DOHH2 (cell line): Measurements from ENCODE around the gene INF2.

ENCODE experiments used
- H3F3A ChIP-seq: fragments of 200-600 bp; sonication (generic), shearing (Covaris generic); 2 replicates; pipeline ENCODE4 v1.6.0; 2016; ENCODE audit warnings: antibody characterized with exemption, mild to moderate bottlenecking; ENCODE audit not compliant: control insufficient read depth, insufficient read depth
- H3K27ac ChIP-seq: fragments of 200-600 bp; sonication (generic); 2 replicates; pipeline ENCODE4 v1.5.1; 2014; ENCODE audit warnings: low read depth, mild to moderate bottlenecking, low read length, moderate library complexity
- H3K27me3 ChIP-seq: fragments of 200-600 bp; sonication (generic); 2 replicates; pipeline ENCODE4 v1.6.1; 2014; ENCODE audit warnings: mild to moderate bottlenecking, low read length, mixed read lengths; ENCODE audit not compliant: control insufficient read depth
- H3K36me3 ChIP-seq: fragments of 200-600 bp; sonication (generic); 2 replicates; pipeline ENCODE4 v1.6.1; 2014; ENCODE audit warnings: mild to moderate bottlenecking, low read length, moderate library complexity, mixed read lengths; ENCODE audit not compliant: control insufficient read depth
- H3K4me1 ChIP-seq: fragments of 200-600 bp; sonication (generic); 2 replicates; pipeline ENCODE4 v1.6.1; 2014; ENCODE audit warnings: mild to moderate bottlenecking, low read length, mixed read lengths; ENCODE audit not compliant: control insufficient read depth
- H3K4me2 ChIP-seq: fragments of 200-600 bp; sonication (generic); 2 replicates; pipeline ENCODE4 v1.6.0; 2014; ENCODE audit warnings: mild to moderate bottlenecking, low read length, moderate library complexity
- H3K4me3 ChIP-seq: fragments of 200-600 bp; sonication (generic); 2 replicates; pipeline ENCODE4 v1.5.1; 2014; ENCODE audit warnings: mild to moderate bottlenecking, low read length, mixed read lengths
- H3K79me2 ChIP-seq: fragments of 200-600 bp; sonication (generic); 2 replicates; pipeline ENCODE4 v1.6.1; 2014; ENCODE audit warnings: mild to moderate bottlenecking, low read length, mixed read lengths; ENCODE audit not compliant: control insufficient read depth
- H3K9me2 ChIP-seq: fragments of 200-600 bp; sonication (generic); replicated peaks from 2 replicates; pipeline ENCODE4 v1.6.1; 2014; ENCODE audit warnings: mild to moderate bottlenecking, low read length, mixed read lengths; ENCODE audit not compliant: control insufficient read depth
- H3K9me3 ChIP-seq: fragments of 200-600 bp; sonication (generic); 2 replicates; pipeline ENCODE4 v1.6.1; 2014; ENCODE audit warnings: antibody characterized with exemption, low read length, mixed read lengths; ENCODE audit not compliant: control insufficient read depth, insufficient read depth
- H4K20me1 ChIP-seq: fragments of 200-600 bp; sonication (generic); 2 replicates; pipeline ENCODE4 v1.6.0; 2014; ENCODE audit warnings: low read depth, mild to moderate bottlenecking, antibody characterized with exemption, low read length, moderate library complexity; ENCODE audit not compliant: control insufficient read depth, insufficient read depth
- EZH2phosphoT487 ChIP-seq: fragments of 200-600 bp; sonication (generic); IDR thresholded peaks from 2 replicates; pipeline ENCODE4 v1.6.1; 2017; ENCODE audit warnings: borderline replicate concordance, mild to moderate bottlenecking, antibody characterized with exemption, low read length, moderate library complexity, mixed read lengths
- TF ChIP-seq, protein P1 (sequence below): fragments of 200-600 bp; sonication (generic); IDR thresholded peaks from one replicate; pipeline ENCODE4 v1.5.1; 2014; ENCODE audit warnings: antibody characterized with exemption, mild to moderate bottlenecking, low read depth, low read length; ENCODE audit not compliant: poor library complexity, severe bottlenecking

INF2 gene

DNA sequence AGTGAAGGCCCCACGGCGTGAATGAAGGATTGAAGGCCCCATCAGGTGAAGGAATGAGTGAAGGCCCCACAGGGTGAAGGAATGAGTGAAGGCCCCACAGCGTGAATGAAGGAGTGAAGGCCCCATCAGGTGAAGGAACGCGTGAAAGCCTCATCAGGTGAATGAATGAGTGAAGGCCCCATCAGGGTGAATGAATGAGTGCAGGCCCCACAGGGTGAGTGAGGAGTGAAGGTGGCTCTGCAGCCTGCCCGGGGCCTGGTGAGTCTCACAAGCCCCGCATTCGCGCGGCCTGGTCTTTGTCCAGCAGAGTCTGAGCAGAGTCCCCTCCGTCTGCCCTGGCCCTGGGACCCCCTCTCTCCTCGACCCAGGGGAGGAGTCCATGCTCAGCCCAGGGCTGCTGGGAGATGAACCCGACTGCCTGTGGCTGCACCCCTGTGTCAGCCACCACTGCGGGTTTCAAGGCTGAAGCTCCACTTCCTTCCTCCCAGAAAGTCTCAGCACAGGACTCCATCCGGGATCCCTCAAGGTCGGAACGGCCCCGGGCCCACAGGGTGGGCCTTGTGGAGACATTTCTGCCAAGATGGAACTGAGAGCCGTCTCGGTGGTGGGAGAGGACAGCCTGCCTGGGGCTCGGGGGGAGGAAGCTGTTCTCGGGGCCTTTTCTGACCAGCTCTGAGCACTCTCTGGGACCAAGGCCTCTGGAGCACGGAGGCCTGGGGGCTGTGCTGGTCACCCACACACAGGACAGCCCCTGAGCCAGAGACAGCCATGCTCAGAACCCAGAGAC lies 47.5 kb upstream of the INF2 start:
- Histone ChIP-seq H4K20me1 (no peaks in the 10 kb centered on the region), H3K79me2 (no peaks in the 10 kb centered on the region), H3K27ac (no peak overlapping the region)

DNA sequence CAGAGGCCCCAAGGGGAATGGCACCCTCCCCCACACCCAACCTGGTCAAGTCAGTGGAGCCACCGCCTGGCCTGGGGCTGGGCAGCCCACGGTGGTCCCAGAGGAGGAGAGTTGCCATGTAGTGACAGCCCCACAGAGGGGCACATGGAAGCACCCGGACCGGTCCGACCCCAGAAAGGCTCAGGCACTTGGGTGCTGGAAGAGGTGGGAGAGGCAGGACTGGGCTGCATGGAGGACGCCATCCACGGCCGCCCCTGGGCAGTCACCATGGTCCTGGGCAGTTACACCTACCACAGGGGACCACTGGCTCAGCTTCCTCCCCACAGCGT lies 46.9 kb upstream of the INF2 start:
- Histone ChIP-seq H3K79me2 (no peaks in the 10 kb centered on the region), H3K36me3 (no peaks in the 10 kb centered on the region), H3K27me3 (no peaks in the 10 kb centered on the region), H3K4me2 (no peak overlapping the region), H3K4me3 (no peak overlapping the region), H3K4me1 (peaks cover 4% of the 10 kb centered on the region), H4K20me1 (no peaks in the 10 kb centered on the region), H3K9me3 (no peaks in the 10 kb centered on the region), H3F3A (peaks cover 4% of the 10 kb centered on the region; the same call in 1 of the 2 replicates), H3K27ac (no peak overlapping the region), H3K9me2 (no peaks in the 10 kb centered on the region)
- no peak for TF ChIP-seq EZH2phosphoT487
- TF ChIP-seq, protein P1, sequence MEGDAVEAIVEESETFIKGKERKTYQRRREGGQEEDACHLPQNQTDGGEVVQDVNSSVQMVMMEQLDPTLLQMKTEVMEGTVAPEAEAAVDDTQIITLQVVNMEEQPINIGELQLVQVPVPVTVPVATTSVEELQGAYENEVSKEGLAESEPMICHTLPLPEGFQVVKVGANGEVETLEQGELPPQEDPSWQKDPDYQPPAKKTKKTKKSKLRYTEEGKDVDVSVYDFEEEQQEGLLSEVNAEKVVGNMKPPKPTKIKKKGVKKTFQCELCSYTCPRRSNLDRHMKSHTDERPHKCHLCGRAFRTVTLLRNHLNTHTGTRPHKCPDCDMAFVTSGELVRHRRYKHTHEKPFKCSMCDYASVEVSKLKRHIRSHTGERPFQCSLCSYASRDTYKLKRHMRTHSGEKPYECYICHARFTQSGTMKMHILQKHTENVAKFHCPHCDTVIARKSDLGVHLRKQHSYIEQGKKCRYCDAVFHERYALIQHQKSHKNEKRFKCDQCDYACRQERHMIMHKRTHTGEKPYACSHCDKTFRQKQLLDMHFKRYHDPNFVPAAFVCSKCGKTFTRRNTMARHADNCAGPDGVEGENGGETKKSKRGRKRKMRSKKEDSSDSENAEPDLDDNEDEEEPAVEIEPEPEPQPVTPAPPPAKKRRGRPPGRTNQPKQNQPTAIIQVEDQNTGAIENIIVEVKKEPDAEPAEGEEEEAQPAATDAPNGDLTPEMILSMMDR, result no peak

More for the DNA sequence above, 47.5 kb upstream of the INF2 start:
- no peak overlapping the region for H3K4me3 ChIP-seq
- no peaks in the 10 kb centered on the region for H3K9me3 ChIP-seq
- H3K4me1 ChIP-seq, result no peaks in the 10 kb centered on the region
- no peaks in the 10 kb centered on the region for H3K36me3 ChIP-seq
- H3F3A ChIP-seq, result no peaks in the 10 kb centered on the region
- no peaks in the 10 kb centered on the region for H3K27me3 ChIP-seq
- H3K9me2 ChIP-seq, result no peaks in the 10 kb centered on the region
- TF ChIP-seq, protein P1, result no peak
- TF ChIP-seq EZH2phosphoT487, result no peak
- no peak overlapping the region for H3K4me2 ChIP-seq

DNA sequence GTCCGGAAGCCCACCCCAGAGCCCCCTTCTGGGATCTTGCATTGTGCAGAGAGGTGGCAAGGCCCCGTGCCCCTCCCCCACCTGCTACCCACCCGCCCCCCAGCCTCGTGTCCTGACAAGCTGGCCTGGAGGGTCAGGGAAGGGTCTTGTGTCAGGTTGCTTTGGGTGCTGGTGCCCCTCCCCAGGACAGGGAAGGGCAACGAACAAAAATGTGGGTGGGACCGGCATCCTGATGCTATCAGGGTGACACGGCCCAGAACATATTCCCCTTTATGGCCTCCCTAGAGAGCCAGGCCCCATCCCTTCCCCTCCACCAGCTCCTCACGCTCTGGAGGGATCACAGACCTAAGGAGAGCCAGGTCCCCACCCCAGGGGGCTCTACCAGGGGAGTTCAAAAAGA lies 46.1 kb upstream of the INF2 start:
- Histone ChIP-seq H3K79me2 (no peaks in the 10 kb centered on the region), H3K4me3 (no peak overlapping the region), H3K27me3 (no peaks in the 10 kb centered on the region), H3K4me2 (no peak overlapping the region), H3K4me1 (peaks cover 10% of the 10 kb centered on the region), H3K9me2 (no peaks in the 10 kb centered on the region), H3F3A (peaks cover 7% of the 10 kb centered on the region; the same call in 1 of the 2 replicates), H3K36me3 (no peaks in the 10 kb centered on the region), H3K9me3 (no peaks in the 10 kb centered on the region), H3K27ac (no peak overlapping the region), H4K20me1 (no peaks in the 10 kb centered on the region)
- no peak for TF ChIP-seq EZH2phosphoT487
- TF ChIP-seq, protein P1, result no peak
